Liver (tissue), 9 donors: ENCODE measurements around the gene SYNM. TPM values are rescaled to one million over a fixed set of nuclear protein-coding genes. Genes with fewer than 3 reads are reported as not detected.

Experiments
- DNase-seq: peaks from one replicate; pipeline ENCODE4 v3.0.0-alpha.2; 2017; ENCODE audit warnings: low spot score
- H3K27ac ChIP-seq, 2 donors: one replicate each; pipeline ENCODE4 v1.7.0; 2013; ENCODE audit warnings: inconsistent platforms in 2 of 2, low read length in 2 of 2, control low read depth in 1 of 2, low read depth in 1 of 2, mild to moderate bottlenecking in 1 of 2
- H3K27me3 ChIP-seq, 4 donors: one replicate each; pipeline versions ENCODE4 v1.6.1 to v1.7.0; 2013; ENCODE audit warnings: low read length in 3 of 4, inconsistent platforms in 1 of 4, mild to moderate bottlenecking in 1 of 4, moderate library complexity in 1 of 4; ENCODE audit not compliant: control insufficient read depth in 4 of 4, insufficient read depth in 4 of 4
- H3K36me3 ChIP-seq, 4 donors: one replicate each; pipeline versions ENCODE4 v1.6.1 to v1.7.0; 2013; ENCODE audit warnings: low read length in 3 of 4, mild to moderate bottlenecking in 3 of 4, low read depth in 1 of 4, moderate library complexity in 1 of 4; ENCODE audit not compliant: control insufficient read depth in 4 of 4, insufficient read depth in 3 of 4
- H3K4me1 ChIP-seq, 4 donors: one replicate each; pipeline versions ENCODE4 v1.6.1 to v1.7.0; 2013; ENCODE audit warnings: low read length in 3 of 4, mild to moderate bottlenecking in 3 of 4, moderate library complexity in 1 of 4; ENCODE audit not compliant: control insufficient read depth in 4 of 4, insufficient read depth in 4 of 4
- H3K4me3 ChIP-seq, 3 donors: one replicate each; pipeline versions ENCODE4 v1.6.1 to v1.7.0; 2013; ENCODE audit warnings: low read length in 3 of 3, control low read depth in 1 of 3, low read depth in 1 of 3, mild to moderate bottlenecking in 1 of 3
- H3K9ac ChIP-seq, 2 donors: one replicate each; pipeline ENCODE4 v1.7.0; 2013; ENCODE audit warnings: low read length in 2 of 2, mild to moderate bottlenecking in 2 of 2, moderate library complexity in 2 of 2, control low read depth in 1 of 2, low read depth in 1 of 2
- H3K9me3 ChIP-seq, 4 donors: one replicate each; pipeline versions ENCODE4 v1.6.1 to v1.7.0; 2013; ENCODE audit warnings: low read length in 3 of 4; ENCODE audit not compliant: control insufficient read depth in 4 of 4
- EGR1 ChIP-seq, 2 donors: IDR thresholded peaks; 2 replicates each; pipeline ENCODE4 v1.6.1; 2016 to 2018; ENCODE audit warnings: antibody characterized with exemption in 2 of 2, low read depth in 2 of 2
- FOXA1 ChIP-seq: IDR thresholded peaks from 2 replicates; pipeline ENCODE4 v1.6.1; 2016; ENCODE audit warnings: antibody characterized with exemption
- FOXA2 ChIP-seq: IDR thresholded peaks from 2 replicates; pipeline ENCODE4 v1.6.1; 2016; ENCODE audit warnings: antibody characterized with exemption
- GABPA ChIP-seq, 2 donors: IDR thresholded peaks in 1 of 2; conservative IDR thresholded peaks in 1 of 2; 2 replicates each; pipeline ENCODE4 v1.6.1; 2016; ENCODE audit warnings: antibody characterized with exemption in 2 of 2, mild to moderate bottlenecking in 1 of 2, moderate library complexity in 1 of 2
- HNF4A ChIP-seq, 2 donors: conservative IDR thresholded peaks; 2 replicates each; pipeline ENCODE4 v1.6.1; 2016; ENCODE audit warnings: antibody characterized with exemption in 2 of 2, mild to moderate bottlenecking in 2 of 2
- JUND ChIP-seq, 2 donors: IDR thresholded peaks; 2 replicates each; pipeline ENCODE4 v1.6.1; 2016; ENCODE audit warnings: antibody characterized with exemption in 2 of 2
- NR2F2 ChIP-seq: IDR thresholded peaks from 2 replicates; pipeline ENCODE4 v1.6.1; 2016; ENCODE audit warnings: antibody characterized with exemption
- RAD21 ChIP-seq, 2 donors: IDR thresholded peaks; 2 replicates each; pipeline ENCODE4 v1.6.1; 2016; ENCODE audit warnings: antibody characterized with exemption in 2 of 2, mild to moderate bottlenecking in 2 of 2
- RXRA ChIP-seq, 2 donors: IDR thresholded peaks; 2 replicates each; pipeline ENCODE4 v1.6.1; 2017 to 2018; ENCODE audit warnings: antibody characterized with exemption in 2 of 2, mild to moderate bottlenecking in 1 of 2
- TAF1 ChIP-seq: conservative IDR thresholded peaks from 2 replicates; pipeline ENCODE4 v1.6.1; 2016; ENCODE audit warnings: antibody characterized with exemption, mild to moderate bottlenecking
- YY1 ChIP-seq: IDR thresholded peaks from 2 replicates; pipeline ENCODE4 v1.6.1; 2016; ENCODE audit warnings: antibody characterized with exemption, mild to moderate bottlenecking
- WGBS: extraction: QIAGEN DNeasy Blood & Tissue Kit; methylation state at CpG from one replicate; pipeline ENCODE4 v1.1.7; 2013; 5-methylcytosine and 5-hydroxymethylcytosine counted together
- polyA plus RNA-seq, 2 donors: library from polyadenylated mRNA; stranded (reverse) in 1 of 2; unstranded in 1 of 2; fragments of 200-250 nt in 1 of 2; fragments of >200 nt in 1 of 2; fragmentation: Nextera tagmentation in 1 of 2; extraction: Ambion mirVana in 1 of 2; gene quantifications; one replicate each; pipeline versions ENCODE4 v1.2.1 to v1.2.3, GENCODE V29; 2013 to 2015
- total RNA-seq, 2 donors: library from RNA; depleted of rRNA; stranded (reverse); fragments of >200 nt; gene quantifications; one replicate each; pipeline ENCODE4 v1.2.3, GENCODE V29; 2014
- TF ChIP-seq, protein P1 (sequence below): IDR thresholded peaks from 2 replicates; pipeline ENCODE4 v1.6.1; 2016; ENCODE audit warnings: antibody characterized with exemption
- TF ChIP-seq, protein P2 (sequence below): IDR thresholded peaks from 2 replicates; pipeline ENCODE4 v1.6.1; 2016; ENCODE audit warnings: antibody characterized with exemption
- TF ChIP-seq, protein P3 (sequence below): IDR thresholded peaks from 2 replicates; pipeline ENCODE4 v1.6.1; 2016; ENCODE audit warnings: antibody characterized with exemption, mild to moderate bottlenecking
- TF ChIP-seq, protein P4 (sequence below): IDR thresholded peaks from 2 replicates; pipeline ENCODE4 v1.6.1; 2016; ENCODE audit warnings: antibody characterized with exemption
- TF ChIP-seq, protein P5 (sequence below): fragments of 150-350 bp; IDR thresholded peaks from 2 replicates; pipeline ENCODE4 v1.5.1; 2017; ENCODE audit warnings: improper control_type of control experiment, low read depth, low read length; ENCODE audit not compliant: missing input control
- donor health status: healthy.
- donor health status: healthy.
- donor health status: healthy.
- donor health status: healthy.
- donor health status: healthy.

SYNM gene
- total and polyA plus RNA-seq, 4 donors = 0.39 to 6.4 (median 1.2) TPM

DNA sequence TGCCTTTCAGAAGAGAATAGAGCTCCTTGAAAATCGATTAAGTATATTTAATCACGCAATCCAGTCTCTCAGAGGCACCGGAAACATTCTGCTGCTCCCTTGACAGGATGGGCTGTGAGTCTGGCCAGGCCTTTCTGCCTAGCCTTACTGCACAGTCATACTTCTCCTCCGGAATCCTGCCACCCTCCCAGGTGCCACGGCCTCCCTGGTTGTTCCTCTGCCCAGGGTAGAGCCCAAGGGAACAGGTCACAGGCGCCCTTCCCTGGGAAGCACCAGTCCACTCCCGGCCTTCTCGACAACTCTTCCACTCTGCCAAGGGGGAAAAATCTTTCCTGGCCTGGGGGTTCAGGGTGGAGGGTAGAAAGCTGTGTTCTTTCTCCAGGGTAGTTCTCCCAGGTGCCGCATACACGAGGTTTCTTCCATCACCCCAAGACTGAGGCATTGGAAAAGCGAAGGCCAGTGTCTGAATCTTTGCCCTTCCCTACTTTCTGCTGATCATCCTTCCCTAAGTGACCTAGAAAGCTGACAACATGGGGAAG lies 17.4 kb upstream of the SYNM start:
- Histone ChIP-seq H3K9ac (no peak overlapping the region), H3K27ac (no peak overlapping the region), H3K9me3 (no peaks in the 10 kb centered on the region), H3K36me3 (no peaks in the 10 kb centered on the region), H3K4me1 (no peaks in the 10 kb centered on the region), H3K4me3 (no peak overlapping the region), H3K27me3 (no peaks in the 10 kb centered on the region)
- no peak for DNase-seq
- TF ChIP-seq, protein P1, sequence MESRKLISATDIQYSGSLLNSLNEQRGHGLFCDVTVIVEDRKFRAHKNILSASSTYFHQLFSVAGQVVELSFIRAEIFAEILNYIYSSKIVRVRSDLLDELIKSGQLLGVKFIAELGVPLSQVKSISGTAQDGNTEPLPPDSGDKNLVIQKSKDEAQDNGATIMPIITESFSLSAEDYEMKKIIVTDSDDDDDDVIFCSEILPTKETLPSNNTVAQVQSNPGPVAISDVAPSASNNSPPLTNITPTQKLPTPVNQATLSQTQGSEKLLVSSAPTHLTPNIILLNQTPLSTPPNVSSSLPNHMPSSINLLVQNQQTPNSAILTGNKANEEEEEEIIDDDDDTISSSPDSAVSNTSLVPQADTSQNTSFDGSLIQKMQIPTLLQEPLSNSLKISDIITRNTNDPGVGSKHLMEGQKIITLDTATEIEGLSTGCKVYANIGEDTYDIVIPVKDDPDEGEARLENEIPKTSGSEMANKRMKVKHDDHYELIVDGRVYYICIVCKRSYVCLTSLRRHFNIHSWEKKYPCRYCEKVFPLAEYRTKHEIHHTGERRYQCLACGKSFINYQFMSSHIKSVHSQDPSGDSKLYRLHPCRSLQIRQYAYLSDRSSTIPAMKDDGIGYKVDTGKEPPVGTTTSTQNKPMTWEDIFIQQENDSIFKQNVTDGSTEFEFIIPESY = no peak
- TF ChIP-seq HNF4A (conservative IDR thresholded peaks at IDR 0.05) (no peak), TAF1 (no peak), FOXA1 (no peak), JUND (IDR thresholded peaks at IDR 0.05) (no peak), EGR1 (IDR thresholded peaks at IDR 0.05; ENCODE audit: low read depth in 2 of 2) (no peak), FOXA2 (no peak), YY1 (no peak), GABPA (IDR thresholded peaks at IDR 0.05 in 1 of 2, conservative IDR thresholded peaks at IDR 0.05 in 1 of 2) (no peak), NR2F2 (no peak), RXRA (IDR thresholded peaks at IDR 0.05) (no peak), RAD21 (IDR thresholded peaks at IDR 0.05) (no peak)
- TF ChIP-seq, protein P2, sequence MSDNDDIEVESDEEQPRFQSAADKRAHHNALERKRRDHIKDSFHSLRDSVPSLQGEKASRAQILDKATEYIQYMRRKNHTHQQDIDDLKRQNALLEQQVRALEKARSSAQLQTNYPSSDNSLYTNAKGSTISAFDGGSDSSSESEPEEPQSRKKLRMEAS = no peak
- TF ChIP-seq, protein P3, sequence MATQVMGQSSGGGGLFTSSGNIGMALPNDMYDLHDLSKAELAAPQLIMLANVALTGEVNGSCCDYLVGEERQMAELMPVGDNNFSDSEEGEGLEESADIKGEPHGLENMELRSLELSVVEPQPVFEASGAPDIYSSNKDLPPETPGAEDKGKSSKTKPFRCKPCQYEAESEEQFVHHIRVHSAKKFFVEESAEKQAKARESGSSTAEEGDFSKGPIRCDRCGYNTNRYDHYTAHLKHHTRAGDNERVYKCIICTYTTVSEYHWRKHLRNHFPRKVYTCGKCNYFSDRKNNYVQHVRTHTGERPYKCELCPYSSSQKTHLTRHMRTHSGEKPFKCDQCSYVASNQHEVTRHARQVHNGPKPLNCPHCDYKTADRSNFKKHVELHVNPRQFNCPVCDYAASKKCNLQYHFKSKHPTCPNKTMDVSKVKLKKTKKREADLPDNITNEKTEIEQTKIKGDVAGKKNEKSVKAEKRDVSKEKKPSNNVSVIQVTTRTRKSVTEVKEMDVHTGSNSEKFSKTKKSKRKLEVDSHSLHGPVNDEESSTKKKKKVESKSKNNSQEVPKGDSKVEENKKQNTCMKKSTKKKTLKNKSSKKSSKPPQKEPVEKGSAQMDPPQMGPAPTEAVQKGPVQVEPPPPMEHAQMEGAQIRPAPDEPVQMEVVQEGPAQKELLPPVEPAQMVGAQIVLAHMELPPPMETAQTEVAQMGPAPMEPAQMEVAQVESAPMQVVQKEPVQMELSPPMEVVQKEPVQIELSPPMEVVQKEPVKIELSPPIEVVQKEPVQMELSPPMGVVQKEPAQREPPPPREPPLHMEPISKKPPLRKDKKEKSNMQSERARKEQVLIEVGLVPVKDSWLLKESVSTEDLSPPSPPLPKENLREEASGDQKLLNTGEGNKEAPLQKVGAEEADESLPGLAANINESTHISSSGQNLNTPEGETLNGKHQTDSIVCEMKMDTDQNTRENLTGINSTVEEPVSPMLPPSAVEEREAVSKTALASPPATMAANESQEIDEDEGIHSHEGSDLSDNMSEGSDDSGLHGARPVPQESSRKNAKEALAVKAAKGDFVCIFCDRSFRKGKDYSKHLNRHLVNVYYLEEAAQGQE = no peak
- TF ChIP-seq, protein P4, sequence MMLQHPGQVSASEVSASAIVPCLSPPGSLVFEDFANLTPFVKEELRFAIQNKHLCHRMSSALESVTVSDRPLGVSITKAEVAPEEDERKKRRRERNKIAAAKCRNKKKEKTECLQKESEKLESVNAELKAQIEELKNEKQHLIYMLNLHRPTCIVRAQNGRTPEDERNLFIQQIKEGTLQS = no peak
- TF ChIP-seq, protein P5, sequence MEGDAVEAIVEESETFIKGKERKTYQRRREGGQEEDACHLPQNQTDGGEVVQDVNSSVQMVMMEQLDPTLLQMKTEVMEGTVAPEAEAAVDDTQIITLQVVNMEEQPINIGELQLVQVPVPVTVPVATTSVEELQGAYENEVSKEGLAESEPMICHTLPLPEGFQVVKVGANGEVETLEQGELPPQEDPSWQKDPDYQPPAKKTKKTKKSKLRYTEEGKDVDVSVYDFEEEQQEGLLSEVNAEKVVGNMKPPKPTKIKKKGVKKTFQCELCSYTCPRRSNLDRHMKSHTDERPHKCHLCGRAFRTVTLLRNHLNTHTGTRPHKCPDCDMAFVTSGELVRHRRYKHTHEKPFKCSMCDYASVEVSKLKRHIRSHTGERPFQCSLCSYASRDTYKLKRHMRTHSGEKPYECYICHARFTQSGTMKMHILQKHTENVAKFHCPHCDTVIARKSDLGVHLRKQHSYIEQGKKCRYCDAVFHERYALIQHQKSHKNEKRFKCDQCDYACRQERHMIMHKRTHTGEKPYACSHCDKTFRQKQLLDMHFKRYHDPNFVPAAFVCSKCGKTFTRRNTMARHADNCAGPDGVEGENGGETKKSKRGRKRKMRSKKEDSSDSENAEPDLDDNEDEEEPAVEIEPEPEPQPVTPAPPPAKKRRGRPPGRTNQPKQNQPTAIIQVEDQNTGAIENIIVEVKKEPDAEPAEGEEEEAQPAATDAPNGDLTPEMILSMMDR = no peak
- WGBS = 90% methylated on average over 11 of the region's 11 CpGs
